Caco-2 (cell line): ENCODE measurements around the gene DHX34. TPM values are rescaled to one million over a fixed set of nuclear protein-coding genes. Genes with fewer than 3 reads are reported as not detected.

ENCODE experiments used
- BruUV-seq: library from RNA; stranded (reverse); fragments of 400-500 nt; replicated peaks from 2 replicates; lab custom pipeline; 2021; lab: Mats Ljungman, UMichigan
- CTCF ChIA-PET: fragments of 300-600 bp; sonication (Branson Sonifier 250); formaldehyde crosslinking; loops from one replicate; lab custom pipeline; 2022; ENCODE audit warnings: antibody characterized with exemption; lab: Charles Lee
- POLR2A ChIA-PET: fragments of 300-600 bp; sonication (Branson Sonifier 250); formaldehyde crosslinking; loops from one replicate; lab custom pipeline; 2022; ENCODE audit warnings: antibody characterized with exemption; lab: Charles Lee
- DNase-seq, 2 experiments: peaks; one replicate each; pipeline versions ENCODE4 v3.0.0 to v3.0.0-alpha.2; 2020 to 2022
- H3K27me3 ChIP-seq: replicated peaks from 2 replicates; pipeline ENCODE4 v1.6.0; 2011; ENCODE audit warnings: low read length; ENCODE audit not compliant: control insufficient read depth, insufficient read depth
- H3K36me3 ChIP-seq: 2 replicates; pipeline ENCODE4 v1.5.1; 2011; ENCODE audit warnings: low read length; ENCODE audit not compliant: control insufficient read depth, insufficient read depth
- H3K4me1 ChIP-seq: fragments of 250-450 bp; sonication (Bioruptor Pico); 2 replicates; pipeline ENCODE4 v1.5.1; 2020; ENCODE audit warnings: mild to moderate bottlenecking
- H3K4me3 ChIP-seq: 2 replicates; pipeline ENCODE4 v1.5.1; 2011; ENCODE audit warnings: low read depth, mild to moderate bottlenecking, control low read depth, low read length
- H3K9me3 ChIP-seq: fragments of 250-450 bp; sonication (Bioruptor Pico); 2 replicates; pipeline ENCODE4 v1.5.1; 2020; ENCODE audit warnings: mild to moderate bottlenecking, moderate library complexity
- H3K27ac Mint-ChIP-seq: one replicate; pipeline ENCODE4 v1.8.0; 2022; ENCODE audit warnings: mixed read lengths; ENCODE audit not compliant: unreplicated experiment
- H3K27me3 Mint-ChIP-seq: one replicate; pipeline ENCODE4 v1.8.0; 2022; ENCODE audit warnings: mixed read lengths; ENCODE audit not compliant: insufficient read depth, unreplicated experiment
- H3K36me3 Mint-ChIP-seq: one replicate; pipeline ENCODE4 v1.8.0; 2022; ENCODE audit warnings: mild to moderate bottlenecking, mixed read lengths; ENCODE audit not compliant: insufficient read depth, unreplicated experiment
- H3K4me1 Mint-ChIP-seq: one replicate; pipeline ENCODE4 v1.8.0; 2022; ENCODE audit warnings: low read depth, mixed read lengths; ENCODE audit not compliant: unreplicated experiment
- H3K4me3 Mint-ChIP-seq: one replicate; pipeline ENCODE4 v1.8.0; 2022; ENCODE audit warnings: mild to moderate bottlenecking, moderate library complexity, mixed read lengths; ENCODE audit not compliant: unreplicated experiment
- H3K9me3 Mint-ChIP-seq: one replicate; pipeline ENCODE4 v1.8.0; 2022; ENCODE audit warnings: mixed read lengths; ENCODE audit not compliant: unreplicated experiment
- intact Hi-C: fragments of 100-400 bp; cut with micrococcal nuclease; formaldehyde crosslinking; loops from one replicate; pipeline ENCODE4 v1.10.0; 2022; ENCODE audit not compliant: unreplicated experiment
- total RNA-seq: library from RNA; stranded (reverse); gene quantifications from 2 replicates; pipeline ENCODE4 v1.2.3, GENCODE V29; 2022
- TF ChIP-seq, protein P1 (sequence below), 2 experiments: fragments of 200-600 bp in 1 of 2; IDR thresholded peaks; 1 replicate in 1 of 2; 2 replicates in 1 of 2; pipeline versions ENCODE4 v1.5.1 to v1.8.0; 2011 to 2022; ENCODE audit warnings: antibody characterized with exemption in 1 of 2, control low read depth in 1 of 2, inconsistent platforms in 1 of 2, low read depth in 1 of 2, low read length in 1 of 2, mild to moderate bottlenecking in 1 of 2, moderate library complexity in 1 of 2; ENCODE audit not compliant: insufficient read depth in 1 of 2, severe bottlenecking in 1 of 2, unreplicated experiment in 1 of 2

Gene DHX34
- total RNA-seq, 1 experiment from 2014 or later, result 28.7 TPM

DNA sequence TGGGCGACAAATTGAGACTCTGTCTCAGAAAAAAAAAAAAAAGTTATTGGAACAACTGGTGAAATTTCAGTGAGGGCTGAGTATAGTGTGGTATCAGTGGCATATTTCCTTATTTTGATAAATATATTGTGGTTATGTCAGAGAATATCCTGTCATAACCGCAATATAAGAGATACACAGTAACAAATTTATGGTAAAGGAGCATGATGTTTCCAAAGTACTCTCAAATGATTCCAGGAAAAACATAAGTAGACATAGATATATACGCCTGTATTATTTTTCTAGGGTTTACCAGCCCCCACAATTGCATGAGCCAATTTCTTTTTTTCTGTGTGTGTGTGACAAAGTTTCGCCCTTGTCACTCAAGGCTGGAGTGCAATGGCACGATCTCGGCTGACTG lies 45.1 kb upstream of the DHX34 start:
- no TSS peak for BruUV-seq
- Mint-ChIP-seq H3K27ac (no peak overlapping the region), H3K9me3 (no peaks in the 10 kb centered on the region), H3K4me3 (no peak overlapping the region), H3K27me3 (no peaks in the 10 kb centered on the region), H3K36me3 (no peaks in the 10 kb centered on the region), H3K4me1 (peaks cover 8% of the 10 kb centered on the region)
- TF ChIP-seq, protein P1, sequence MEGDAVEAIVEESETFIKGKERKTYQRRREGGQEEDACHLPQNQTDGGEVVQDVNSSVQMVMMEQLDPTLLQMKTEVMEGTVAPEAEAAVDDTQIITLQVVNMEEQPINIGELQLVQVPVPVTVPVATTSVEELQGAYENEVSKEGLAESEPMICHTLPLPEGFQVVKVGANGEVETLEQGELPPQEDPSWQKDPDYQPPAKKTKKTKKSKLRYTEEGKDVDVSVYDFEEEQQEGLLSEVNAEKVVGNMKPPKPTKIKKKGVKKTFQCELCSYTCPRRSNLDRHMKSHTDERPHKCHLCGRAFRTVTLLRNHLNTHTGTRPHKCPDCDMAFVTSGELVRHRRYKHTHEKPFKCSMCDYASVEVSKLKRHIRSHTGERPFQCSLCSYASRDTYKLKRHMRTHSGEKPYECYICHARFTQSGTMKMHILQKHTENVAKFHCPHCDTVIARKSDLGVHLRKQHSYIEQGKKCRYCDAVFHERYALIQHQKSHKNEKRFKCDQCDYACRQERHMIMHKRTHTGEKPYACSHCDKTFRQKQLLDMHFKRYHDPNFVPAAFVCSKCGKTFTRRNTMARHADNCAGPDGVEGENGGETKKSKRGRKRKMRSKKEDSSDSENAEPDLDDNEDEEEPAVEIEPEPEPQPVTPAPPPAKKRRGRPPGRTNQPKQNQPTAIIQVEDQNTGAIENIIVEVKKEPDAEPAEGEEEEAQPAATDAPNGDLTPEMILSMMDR (IDR thresholded peaks at IDR 0.05; ENCODE audit: insufficient read depth in 1 of 2, low read depth in 1 of 2, low read length in 1 of 2, severe bottlenecking in 1 of 2, unreplicated experiment in 1 of 2), result no peak
- H3K36me3 ChIP-seq, result no peaks in the 10 kb centered on the region
- no peak for DNase-seq
- no peaks in the 10 kb centered on the region for H3K4me1 ChIP-seq
- no peak overlapping the region for H3K4me3 ChIP-seq
- no peaks in the 10 kb centered on the region for H3K27me3 ChIP-seq
- no peaks in the 10 kb centered on the region for H3K9me3 ChIP-seq
- intact Hi-C loops, result no loop called here
- POLR2A ChIA-PET, result no interaction called here
- CTCF ChIA-PET, result no interaction called here

DNA sequence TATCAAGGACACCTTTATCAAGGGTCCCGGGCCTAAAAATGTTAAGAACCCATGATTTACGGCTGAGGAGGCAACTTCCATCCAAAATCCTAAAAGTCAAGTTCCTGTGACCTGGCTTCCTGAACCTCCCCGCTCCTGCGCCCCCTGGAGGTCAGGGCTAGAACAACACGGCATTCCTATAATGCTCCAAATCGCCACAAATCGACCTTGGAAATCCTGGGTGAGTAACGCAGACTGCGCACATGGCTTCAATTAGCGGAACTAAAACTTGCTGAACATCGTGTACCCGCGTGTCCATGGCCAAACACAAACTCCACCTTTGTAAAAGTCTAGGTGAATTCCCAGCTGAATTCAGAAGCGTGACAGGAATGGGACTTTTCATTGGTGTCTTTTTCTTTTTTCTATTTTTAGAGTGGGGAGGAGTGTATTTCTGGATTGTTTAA lies 43.8 kb upstream of the DHX34 start:
- Mint-ChIP-seq H3K27ac (peak overlapping the region; percentile 28), H3K36me3 (no peaks in the 10 kb centered on the region), H3K4me3 (peak overlapping the region; percentile 58), H3K9me3 (no peaks in the 10 kb centered on the region), H3K27me3 (no peaks in the 10 kb centered on the region), H3K4me1 (peaks cover 8% of the 10 kb centered on the region)
- no peaks in the 10 kb centered on the region for H3K36me3 ChIP-seq
- no peak overlapping the region for H3K4me3 ChIP-seq
- no peaks in the 10 kb centered on the region for H3K27me3 ChIP-seq
- no TSS peak for BruUV-seq
- DNase-seq, result peak; percentile 76 to 87
- TF ChIP-seq, protein P1 (IDR thresholded peaks at IDR 0.05; ENCODE audit: insufficient read depth in 1 of 2, low read depth in 1 of 2, low read length in 1 of 2, severe bottlenecking in 1 of 2, unreplicated experiment in 1 of 2), result peak; percentile 95 to 97
- CTCF ChIA-PET, result no interaction called here
- no peaks in the 10 kb centered on the region for H3K4me1 ChIP-seq
- intact Hi-C loops, result loop anchor here (1.0 kb wide), 2 partner anchors 9 to 10 kb away; no protein-coding TSS in a partner anchor
- POLR2A ChIA-PET, result interaction anchor here (0.7 kb wide), 1 partner anchor 668 kb away, joined by 4 read pairs; no protein-coding TSS in a partner anchor
- no peaks in the 10 kb centered on the region for H3K9me3 ChIP-seq

DNA sequence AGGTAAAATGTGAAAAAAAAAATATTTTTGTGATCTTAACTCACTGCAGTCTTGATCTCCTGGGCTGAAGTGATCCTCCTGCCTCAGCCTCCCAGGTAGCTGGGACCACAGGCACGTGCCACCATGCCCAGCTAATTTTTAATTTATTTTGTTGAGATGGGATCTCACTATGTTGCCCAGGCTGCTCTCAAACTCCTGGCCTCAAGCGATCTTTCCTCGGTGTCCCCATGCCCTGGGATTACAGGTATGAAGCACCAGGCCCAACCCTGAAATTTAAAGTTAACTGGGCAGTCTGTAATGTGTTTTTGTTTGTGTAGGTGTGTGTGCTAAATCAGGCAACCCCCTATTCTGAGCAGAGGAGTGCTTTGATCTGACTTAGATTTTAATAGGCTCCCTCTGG lies 42.8 kb upstream of the DHX34 start:
- Histone ChIP-seq H3K4me3 (no peak overlapping the region), H3K27me3 (no peaks in the 10 kb centered on the region), H3K9me3 (no peaks in the 10 kb centered on the region), H3K36me3 (no peaks in the 10 kb centered on the region), H3K4me1 (no peaks in the 10 kb centered on the region)
- Mint-ChIP-seq H3K4me3 (no peak overlapping the region), H3K36me3 (no peaks in the 10 kb centered on the region), H3K4me1 (peaks cover 8% of the 10 kb centered on the region), H3K9me3 (no peaks in the 10 kb centered on the region), H3K27me3 (no peaks in the 10 kb centered on the region), H3K27ac (no peak overlapping the region)
- TF ChIP-seq, protein P1 (IDR thresholded peaks at IDR 0.05; ENCODE audit: insufficient read depth in 1 of 2, low read depth in 1 of 2, low read length in 1 of 2, severe bottlenecking in 1 of 2, unreplicated experiment in 1 of 2), result no peak
- intact Hi-C loops, result no loop called here
- ChIA-PET POLR2A (no interaction called here), CTCF (interaction anchor here (1.0 kb wide), 1 partner anchor 85 kb away, joined by 3 read pairs; no protein-coding TSS in a partner anchor)
- DNase-seq, result no peak
- BruUV-seq, result no TSS peak
